ENCODE data around the gene AP2A1.
A peak's percentile ranks its signal among the peaks of the same experiment; 100 is the strongest.

AP2A1 gene

DNA sequence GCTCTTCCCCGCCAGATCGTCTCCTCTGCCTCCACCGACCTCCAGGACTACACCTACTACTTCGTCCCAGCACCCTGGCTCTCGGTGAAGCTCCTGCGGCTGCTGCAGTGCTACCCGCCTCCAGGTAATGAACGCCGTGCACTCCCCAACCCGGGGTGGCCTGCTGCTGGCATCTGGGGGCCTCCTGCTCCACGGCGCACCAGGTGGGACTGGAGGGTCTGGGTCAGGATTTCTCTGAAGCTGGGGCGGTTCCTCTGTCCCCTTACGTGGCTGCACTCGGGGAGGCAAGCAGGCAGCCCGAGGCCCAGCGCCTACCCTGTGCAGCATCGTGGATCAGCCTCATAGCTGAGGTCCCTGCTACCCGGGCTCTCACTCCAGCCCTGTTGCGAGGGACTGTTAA, 28.8 kb downstream of the AP2A1 start:
- no peak for DNase-seq

DNA sequence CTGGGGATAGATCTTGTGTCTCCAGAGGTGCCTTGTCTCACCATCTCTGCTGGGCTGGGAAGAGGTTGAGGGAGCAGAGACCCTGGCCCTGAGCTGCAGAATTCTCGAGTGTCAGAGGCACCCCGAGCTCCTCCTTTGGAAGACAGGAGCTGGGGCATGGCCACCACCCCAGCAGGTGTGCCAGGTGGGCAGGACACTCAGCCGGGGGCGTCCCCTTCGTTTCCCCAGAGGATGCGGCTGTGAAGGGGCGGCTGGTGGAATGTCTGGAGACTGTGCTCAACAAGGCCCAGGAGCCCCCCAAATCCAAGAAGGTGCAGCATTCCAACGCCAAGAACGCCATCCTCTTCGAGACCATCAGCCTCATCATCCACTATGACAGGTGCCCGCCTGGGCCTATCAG, 31.8 kb downstream of the AP2A1 start:
- DNase-seq = no peak

DNA sequence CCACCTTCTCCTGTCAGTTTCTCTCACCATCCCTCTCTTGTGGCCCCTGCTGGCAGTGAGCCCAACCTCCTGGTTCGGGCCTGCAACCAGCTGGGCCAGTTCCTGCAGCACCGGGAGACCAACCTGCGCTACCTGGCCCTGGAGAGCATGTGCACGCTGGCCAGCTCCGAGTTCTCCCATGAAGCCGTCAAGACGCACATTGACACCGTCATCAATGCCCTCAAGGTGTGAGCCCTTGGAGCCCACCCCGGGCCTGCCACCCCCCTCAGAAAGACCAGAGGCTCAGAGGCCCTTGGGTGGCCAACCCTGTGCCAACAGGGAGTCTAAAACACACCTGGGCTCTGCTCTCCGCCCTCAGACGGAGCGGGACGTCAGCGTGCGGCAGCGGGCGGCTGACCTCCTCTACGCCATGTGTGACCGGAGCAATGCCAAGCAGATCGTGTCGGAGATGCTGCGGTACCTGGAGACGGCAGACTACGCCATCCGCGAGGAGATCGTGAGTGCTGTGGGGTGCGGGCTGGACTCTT, 32.5 kb downstream of the AP2A1 start:
- DNase-seq = no peak

DNA sequence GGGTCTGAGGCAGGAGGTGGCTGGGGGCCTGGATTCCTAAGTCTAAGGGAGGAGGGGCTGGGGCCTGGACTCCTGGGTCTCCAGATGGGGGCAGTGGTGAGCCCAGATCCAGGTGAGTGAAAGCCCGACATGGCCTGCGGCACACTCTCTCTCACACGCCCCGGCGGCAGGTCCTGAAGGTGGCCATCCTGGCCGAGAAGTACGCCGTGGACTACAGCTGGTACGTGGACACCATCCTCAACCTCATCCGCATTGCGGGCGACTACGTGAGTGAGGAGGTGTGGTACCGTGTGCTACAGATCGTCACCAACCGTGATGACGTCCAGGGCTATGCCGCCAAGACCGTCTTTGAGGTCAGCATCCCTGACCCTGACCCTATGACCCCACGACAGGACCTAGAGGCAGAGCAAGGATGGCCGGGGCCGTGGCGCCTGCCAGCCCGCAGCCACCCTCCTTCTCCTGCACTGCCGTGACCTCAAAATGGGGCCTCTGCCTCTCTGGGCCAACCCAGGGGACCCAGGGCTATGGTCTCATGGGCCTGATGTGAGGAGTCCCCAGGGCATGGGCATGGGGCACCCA, 33.1 kb downstream of the AP2A1 start:
- DNase-seq = no peak

DNA sequence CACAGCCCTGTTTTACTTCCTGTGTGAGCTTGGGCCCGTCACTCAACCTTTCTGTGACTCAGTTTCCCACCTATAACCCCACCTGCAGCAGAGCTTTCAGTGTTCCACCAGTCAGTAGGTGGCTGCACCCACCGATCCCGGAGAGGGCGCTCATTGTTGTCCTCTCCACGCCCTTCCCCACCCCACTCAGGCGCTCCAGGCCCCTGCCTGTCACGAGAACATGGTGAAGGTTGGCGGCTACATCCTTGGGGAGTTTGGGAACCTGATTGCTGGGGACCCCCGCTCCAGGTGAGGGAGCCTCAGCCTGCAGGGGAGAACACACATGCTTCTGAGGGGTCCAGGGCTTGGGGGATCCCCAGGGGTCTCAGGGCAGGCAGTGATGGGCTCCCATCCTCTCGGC, 34.0 kb downstream of the AP2A1 start:
- no peak for DNase-seq

DNA sequence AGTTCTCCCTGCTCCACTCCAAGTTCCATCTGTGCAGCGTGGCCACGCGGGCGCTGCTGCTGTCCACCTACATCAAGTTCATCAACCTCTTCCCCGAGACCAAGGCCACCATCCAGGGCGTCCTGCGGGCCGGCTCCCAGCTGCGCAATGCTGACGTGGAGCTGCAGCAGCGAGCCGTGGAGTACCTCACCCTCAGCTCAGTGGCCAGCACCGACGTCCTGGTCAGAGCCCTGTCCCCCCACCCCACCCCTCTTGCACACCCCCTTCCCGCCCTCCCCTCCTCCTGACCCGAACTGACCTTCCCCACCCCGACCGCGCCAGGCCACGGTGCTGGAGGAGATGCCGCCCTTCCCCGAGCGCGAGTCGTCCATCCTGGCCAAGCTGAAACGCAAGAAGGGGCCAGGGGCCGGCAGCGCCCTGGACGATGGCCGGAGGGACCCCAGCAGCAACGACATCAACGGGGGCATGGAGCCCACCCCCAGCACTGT, 34.6 kb downstream of the AP2A1 start:
- no peak for DNase-seq

DNA sequence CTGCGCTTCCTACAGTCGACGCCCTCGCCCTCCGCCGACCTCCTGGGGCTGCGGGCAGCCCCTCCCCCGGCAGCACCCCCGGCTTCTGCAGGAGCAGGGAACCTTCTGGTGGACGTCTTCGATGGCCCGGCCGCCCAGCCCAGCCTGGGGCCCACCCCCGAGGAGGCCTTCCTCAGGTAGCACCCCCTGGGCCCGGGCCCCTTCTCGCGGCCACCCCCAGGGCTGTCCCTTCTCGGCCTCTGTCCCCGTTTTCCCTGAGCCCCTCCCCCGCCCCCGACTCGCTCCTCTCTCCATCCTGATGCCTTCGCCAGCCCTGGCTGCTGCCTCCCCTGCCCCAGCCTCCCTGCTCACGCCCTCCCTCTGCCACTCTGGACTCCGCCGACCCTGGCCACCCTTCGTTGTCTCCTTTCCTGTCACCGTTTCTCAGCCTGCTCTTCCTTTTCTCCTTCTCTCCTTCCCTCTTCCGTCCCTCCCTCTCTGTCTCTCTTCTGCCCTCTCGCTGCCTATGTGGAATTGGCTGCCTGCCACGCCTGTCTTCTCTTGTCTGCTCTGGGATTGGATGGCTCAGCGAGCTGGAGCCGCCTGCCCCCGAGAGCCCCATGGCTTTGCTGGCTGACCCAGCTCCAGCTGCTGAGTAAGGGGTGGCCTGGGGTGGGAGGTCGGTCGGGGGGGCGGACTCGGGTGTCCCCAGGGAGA, 35.3 kb downstream of the AP2A1 start:
- peak; percentile 35 for DNase-seq

DNA sequence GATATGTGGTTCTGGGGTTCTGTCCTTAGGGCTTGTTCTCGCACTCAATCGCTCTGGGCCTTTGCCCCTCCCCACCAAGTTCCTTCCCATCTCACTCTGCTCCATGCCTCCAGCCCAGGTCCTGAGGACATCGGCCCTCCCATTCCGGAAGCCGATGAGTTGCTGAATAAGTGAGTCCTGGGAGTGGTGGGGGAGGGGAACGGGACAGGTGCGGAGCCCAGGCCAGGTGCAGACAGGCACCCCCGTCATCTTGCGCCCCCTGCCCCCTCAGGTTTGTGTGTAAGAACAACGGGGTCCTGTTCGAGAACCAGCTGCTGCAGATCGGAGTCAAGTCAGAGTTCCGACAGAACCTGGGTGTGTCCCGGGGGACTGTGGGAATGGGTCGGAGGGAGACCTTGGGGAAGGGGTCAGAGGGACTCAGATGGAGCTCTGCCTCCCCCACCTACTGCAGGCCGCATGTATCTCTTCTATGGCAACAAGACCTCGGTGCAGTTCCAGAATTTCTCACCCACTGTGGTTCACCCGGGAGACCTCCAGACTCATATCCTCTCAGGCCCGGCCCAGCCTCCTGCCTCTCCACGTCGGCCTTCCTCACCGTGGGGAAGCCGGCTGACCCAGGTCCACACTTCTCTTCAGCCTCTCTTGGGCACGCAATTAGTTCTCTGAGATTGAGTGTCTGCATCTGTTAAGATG, 36.2 kb downstream of the AP2A1 start:
- no peak for DNase-seq

DNA sequence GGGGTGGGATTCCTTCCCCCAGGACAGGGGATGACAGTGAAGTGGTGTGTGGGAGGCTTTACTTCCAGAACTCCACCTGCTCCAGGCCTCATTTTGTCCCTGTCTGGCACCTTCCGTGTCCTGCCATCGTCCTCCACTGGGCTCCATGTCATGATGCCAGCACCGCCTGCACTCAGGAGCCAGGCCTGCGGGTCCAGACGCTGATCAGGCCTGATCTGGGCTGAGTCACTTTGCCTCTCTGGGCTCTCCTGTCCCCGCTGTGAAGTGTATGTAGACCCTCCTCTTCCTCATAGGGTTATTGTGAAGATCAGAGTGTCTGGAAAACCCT, 36.7 kb downstream of the AP2A1 start:
- DNase-seq = no peak

DNA sequence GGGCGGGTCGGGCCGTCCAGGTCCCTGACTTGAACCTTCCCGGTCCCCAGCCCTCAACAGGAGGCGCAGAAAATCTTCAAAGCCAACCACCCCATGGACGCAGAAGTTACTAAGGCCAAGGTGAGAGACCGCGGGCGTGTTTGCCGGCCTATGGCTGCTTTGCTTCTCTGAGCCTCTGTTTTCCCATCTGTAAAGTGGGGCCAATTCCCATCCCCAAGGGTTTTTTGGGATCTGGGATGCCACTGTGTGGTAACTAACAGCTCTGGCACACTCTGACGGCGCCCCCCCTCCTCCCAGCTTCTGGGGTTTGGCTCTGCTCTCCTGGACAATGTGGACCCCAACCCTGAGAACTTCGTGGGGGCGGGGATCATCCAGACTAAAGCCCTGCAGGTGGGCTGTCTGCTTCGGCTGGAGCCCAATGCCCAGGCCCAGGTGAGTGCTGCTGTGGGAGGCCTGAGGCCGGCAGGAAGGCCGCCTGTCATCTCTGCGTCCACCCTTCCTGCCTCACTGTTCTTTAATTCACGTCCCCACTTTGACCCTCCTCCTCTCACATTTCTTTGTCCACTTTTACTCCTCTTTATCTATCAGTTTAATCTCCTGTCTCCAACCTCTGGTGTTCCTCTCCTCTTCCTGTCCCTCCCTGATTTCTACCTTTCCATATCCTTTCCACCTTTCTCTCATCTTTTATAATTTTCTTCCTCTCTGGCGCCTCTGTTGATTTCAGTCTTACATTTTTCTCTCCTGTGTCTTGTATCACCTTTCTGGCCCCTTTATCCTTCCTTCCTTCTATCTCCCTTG, 39.2 kb downstream of the AP2A1 start:
- DNase-seq = no peak

DNA sequence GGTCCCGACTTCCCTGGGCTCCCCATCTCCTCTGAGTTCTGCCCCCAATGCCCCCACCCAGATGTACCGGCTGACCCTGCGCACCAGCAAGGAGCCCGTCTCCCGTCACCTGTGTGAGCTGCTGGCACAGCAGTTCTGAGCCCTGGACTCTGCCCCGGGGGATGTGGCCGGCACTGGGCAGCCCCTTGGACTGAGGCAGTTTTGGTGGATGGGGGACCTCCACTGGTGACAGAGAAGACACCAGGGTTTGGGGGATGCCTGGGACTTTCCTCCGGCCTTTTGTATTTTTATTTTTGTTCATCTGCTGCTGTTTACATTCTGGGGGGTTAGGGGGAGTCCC, 39.8 kb downstream of the AP2A1 start:
- DNase-seq = no peak

DNA sequence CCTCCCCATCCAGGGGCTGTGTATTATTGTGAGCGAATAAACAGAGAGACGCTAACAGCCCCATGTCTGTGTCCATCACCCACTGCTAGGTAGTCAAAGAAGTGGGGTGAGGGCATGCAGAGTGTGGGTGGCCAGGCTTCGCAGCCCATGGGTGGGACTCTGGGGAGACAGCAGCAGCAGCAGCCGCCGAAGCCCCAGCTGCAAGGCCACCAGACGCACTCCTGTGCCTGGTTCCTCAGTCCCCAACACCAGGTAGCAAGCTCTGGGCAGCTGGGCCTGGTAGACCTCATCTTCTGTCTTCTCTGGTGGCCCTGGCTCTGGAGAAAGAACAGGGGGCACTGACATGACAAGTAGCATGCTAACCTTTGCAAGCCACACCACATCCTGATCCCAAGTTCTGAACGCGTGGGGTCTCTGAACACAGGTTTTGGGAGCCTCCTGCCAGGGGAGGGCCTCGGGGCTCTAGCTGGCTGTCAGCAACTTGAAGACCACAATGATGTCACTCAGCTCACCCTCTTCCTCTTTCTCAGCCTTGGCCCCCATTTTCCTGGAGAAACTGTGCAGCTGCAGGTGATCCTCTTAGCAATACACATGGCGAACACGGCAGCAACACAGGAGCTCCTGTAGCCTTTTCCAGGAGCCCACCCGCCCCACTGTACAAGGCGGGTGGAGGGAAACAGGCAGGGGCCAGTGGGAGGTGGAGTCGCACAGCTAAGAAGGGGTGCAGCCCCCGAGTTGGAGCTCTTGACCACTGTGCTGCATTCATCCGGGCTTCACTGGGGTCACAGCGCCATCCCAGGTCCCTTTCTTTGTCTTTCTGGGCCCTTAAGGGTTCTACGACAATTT, 40.5 kb downstream of the AP2A1 start:
- DNase-seq = no peak

DNA sequence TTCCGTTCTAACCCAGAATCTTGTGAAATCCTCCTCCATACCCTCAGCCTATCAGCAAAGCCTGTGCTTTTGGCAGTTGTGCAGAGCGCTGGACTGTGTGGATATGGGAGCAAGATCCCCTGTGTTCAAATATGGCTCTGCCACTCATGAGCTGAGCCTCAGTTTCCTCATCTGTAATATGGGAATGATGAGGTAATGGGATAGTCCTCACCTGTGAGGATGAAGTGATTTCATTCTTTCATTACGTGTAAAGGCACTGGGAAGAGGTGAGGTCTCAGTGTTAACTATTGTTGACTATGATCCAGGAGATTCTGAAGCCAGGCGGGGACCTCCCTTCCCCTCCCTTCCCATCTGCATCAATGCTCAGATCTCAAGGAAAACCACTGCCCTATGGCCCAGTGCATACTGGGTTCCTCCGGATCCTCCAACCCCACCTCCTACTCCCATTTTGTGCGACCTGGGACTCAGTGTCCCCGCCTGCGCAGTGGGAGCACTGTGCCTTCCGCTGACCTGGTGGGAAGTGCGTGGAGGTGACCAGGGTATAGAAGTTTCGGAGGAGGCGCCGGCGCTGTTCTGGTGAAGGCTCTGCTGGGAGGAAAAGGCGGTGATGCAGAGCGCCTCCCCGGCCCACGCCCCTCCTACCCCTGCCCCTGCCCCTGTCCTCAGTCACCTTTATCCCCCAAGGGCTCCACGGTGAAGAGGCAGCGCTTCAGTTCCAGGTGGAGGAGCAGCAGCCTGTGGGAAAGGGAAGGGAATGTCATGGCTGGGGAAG, 41.3 kb downstream of the AP2A1 start:
- no peak for DNase-seq

DNA sequence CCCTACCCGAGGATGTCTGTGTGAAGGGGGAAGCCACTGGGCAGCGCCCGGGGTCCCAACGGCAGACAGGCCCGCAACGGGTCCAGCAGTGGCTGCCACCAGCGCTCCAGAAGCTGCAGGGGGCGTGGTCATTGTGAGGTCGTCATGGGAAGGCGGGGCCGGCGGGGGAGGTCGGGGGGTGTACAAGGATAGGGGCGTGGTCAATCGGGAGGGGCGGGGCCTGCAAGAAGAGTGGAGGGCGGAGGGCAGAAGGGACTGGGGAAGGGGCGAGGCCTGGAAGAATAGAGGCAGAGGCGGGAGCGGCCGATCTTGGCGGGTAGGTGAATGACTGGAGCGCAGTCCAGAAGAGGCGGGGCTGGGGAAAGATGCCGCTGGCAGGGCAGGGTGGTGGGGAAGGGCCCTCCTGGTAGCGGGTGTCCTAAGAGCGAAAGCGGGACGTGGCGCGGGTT, 41.9 kb downstream of the AP2A1 start:
- DNase-seq = no peak

DNA sequence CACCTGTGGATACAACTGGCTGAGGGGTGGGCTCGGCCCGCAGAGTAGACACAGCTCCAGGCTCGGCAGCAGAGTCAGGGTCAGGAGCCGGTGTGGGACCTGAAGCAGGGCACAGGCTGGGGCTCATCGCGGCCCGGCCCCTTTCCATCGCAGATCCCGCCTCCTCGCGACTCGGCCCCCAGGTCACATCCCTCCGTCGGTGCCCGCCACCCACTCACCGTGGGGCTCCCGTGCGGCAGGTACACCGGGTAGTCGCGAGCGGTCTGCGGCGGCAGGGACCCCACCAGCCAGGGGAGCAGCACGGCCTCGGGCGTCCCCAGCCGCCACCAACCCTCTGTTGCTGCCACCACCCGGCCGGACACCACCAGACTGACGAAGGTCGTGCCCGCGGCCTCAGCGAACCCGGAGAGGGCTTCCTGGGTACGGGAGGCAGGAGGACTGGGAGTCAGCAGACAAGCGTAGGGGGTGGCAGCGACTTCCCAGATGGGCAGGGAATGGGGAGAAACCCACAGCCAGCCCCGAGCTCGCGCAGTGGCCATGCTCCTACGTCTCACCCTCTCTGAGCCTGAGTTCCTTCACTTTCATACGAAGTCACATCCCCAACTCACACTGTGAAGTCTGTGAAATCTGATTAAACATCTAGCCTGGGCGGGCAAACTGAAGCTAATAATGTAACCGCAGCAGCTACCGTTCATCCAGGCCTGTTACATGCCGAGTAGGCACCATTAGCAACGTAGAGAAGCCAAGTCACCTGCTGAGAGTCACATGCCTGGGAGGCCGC, 42.5 kb downstream of the AP2A1 start:
- no peak for DNase-seq

DNA sequence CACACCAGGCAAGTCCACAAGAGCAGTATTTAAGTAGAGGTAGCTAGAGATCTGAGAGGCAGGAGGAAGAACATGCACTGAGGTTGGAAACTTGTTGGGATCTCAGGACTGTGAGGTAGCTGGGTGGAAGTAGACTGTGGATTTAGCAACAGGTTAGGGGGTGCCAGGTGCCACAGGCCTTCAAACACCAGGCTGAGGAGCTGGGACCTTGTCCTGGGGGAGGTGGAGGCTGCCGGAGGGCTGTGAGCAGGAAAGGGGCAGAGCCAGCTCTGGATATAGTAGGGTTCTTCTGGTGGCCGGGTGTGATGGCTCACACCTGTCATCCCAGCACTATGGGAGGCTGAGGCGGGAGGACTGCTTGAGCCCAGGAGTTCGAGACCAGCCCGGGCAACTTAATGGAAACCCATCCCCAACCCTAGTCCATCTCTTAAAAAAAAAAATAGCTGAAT, 43.2 kb downstream of the AP2A1 start:
- DNase-seq = no peak

DNA sequence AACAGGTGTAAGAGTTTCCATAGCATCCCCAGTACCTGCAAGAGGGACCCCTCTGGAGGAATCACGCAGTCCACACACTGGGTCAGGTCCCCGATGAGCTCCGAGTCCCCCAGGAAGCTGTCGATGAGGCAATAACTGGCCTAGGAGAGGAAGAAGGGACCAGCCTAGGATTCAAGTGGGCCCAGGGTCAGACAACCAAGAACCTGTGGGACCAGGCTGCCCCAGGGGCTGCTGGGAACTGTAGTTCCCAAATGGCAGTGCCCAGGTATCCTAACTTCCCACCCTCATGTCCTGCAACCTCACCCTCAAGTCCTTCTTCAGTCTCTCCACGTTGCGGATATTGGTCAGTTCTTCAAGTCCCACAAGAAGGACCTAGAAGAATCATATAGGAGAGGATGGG, 44.5 kb downstream of the AP2A1 start:
- DNase-seq = no peak

DNA sequence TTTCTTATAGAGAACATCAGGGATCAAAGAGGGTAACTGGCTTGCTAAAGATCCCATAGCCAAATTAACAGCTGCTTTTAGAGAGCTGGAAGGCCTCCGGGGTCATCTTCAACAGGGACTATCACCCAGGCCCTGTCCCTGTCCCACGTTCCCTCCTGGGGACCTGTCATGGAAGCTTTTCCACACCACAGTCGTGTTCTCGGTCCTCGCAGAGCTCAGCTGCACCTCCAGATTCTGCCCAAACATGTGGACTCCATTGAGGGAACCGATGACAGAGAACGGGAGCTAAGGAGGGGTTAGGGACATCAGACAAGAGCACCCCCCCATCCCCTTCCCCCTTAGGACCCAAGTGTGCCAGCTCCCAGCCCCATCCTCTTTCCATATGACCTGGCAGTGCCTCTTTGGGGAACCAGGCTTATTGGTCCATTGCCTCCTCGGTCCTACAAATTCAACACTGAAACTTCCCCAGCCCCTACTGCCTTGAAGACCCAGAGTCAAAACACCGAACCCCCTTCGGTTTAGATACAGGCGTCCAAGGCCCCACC, 45.7 kb downstream of the AP2A1 start:
- DNase-seq = no peak

DNA sequence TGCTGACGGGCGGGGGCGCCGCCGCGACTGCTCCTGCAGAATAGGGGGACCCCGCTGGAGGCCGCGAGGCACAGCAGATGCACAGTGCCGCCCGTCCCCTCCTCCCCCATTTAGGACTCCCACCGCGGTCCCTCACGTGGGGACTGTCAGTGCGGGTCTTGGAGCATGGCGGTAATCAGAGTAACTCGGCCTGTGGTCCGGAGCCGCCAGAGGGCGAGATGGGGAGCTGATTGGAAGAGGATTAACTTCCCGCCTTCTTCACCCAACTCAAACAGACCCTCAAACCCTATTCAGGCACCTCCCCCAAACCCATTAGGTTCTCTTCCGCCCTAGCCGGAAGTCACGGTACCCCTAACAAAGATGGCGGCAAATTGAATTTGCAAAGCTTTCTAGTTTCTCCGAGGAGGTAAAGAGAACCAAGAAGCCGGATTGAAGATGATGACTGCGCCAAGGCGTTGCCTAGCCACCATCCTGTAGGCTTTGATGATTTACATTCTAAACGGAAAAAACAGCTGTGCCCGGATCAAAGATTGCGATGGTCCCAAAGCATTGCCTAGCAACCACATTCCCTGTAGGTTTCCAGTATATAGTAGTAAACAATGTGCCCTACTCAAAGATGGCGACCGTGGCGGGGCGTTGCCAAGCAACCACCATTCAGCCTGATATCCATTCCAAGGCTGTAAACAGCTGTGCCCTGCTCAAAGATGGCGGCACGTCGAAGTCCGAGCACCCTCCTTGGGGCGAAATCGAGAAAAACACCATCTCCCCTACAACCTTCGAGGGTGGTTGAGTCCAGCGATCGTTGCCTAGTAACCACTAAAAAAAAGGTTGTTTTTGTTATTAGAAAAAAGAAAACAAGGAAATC, 46.4 kb downstream of the AP2A1 start, which contains the start of gene FUZ:
TSS of gene FUZ (minus strand) at position 296 of the 865 bp plus-strand sequence. CDS start at position 110, 186 bp downstream.
- DNase-seq = peak; percentile 96

All from DMS 273 treated with DMSO at 0.1 percent for 48 hours (cell line).